ENCODE measurements around the gene MYO18B. TPM values are rescaled to one million over a fixed set of nuclear protein-coding genes. Genes with fewer than 3 reads are reported as not detected.

Gene MYO18B
- total RNA-seq, 2 donors from 2014 or later = 0.11 TPM; not detected in 1

- H3K9me3 ChIP-seq = no peaks in the 10 kb centered on the region
- no peak for TF ChIP-seq CTCF (IDR thresholded peaks at IDR 0.05)
- intact Hi-C loops (cut with DNase I) = no loop called here
- H3K36me3 ChIP-seq = no peaks in the 10 kb centered on the region
- H3K27ac ChIP-seq = no peak overlapping the region
- no peaks in the 10 kb centered on the region for H3K27me3 ChIP-seq
- no peak overlapping the region for H3K9ac ChIP-seq (ENCODE audit: low read depth in 2 of 2, low read length in 2 of 2)
- no peak overlapping the region for H3K4me3 ChIP-seq
- DNase-seq = no peak
- H3K4me1 ChIP-seq = no peaks in the 10 kb centered on the region
These were observed 213.3 kb downstream of the MYO18B start for GRCh38 chr22:25955323-25955722.

- H3K36me3 ChIP-seq = no peaks in the 10 kb centered on the region
- no peaks in the 10 kb centered on the region for H3K4me1 ChIP-seq
- DNase-seq = no peak
- no peak overlapping the region for H3K27ac ChIP-seq
- no peak overlapping the region for H3K4me3 ChIP-seq
- TF ChIP-seq CTCF (IDR thresholded peaks at IDR 0.05) = no peak
- intact Hi-C loops (cut with DNase I) = no loop called here
- H3K9ac ChIP-seq (ENCODE audit: low read depth in 2 of 2, low read length in 2 of 2) = no peak overlapping the region
- no peaks in the 10 kb centered on the region for H3K27me3 ChIP-seq
- H3K9me3 ChIP-seq = no peaks in the 10 kb centered on the region
These were observed 214.8 kb downstream of the MYO18B start for GRCh38 chr22:25956801-25957200.

GRCh38 chr22:25959818-25960774, 218.1 kb downstream of the MYO18B start:
- TF ChIP-seq CTCF (IDR thresholded peaks at IDR 0.05) = no peak
- no peaks in the 10 kb centered on the region for H3K4me1 ChIP-seq
- H3K9ac ChIP-seq (ENCODE audit: low read depth in 2 of 2, low read length in 2 of 2) = no peak overlapping the region
- no peak overlapping the region for H3K4me3 ChIP-seq
- H3K9me3 ChIP-seq = no peaks in the 10 kb centered on the region
- H3K27ac ChIP-seq = no peak overlapping the region
- no peaks in the 10 kb centered on the region for H3K36me3 ChIP-seq
- no peaks in the 10 kb centered on the region for H3K27me3 ChIP-seq
- DNase-seq = no peak
- intact Hi-C loops (cut with DNase I) = no loop called here

GRCh38 chr22:25961699-25962098, 219.7 kb downstream of the MYO18B start:
- Histone ChIP-seq H3K27me3 (no peaks in the 10 kb centered on the region), H3K9me3 (no peaks in the 10 kb centered on the region), H3K4me3 (no peak overlapping the region), H3K36me3 (no peaks in the 10 kb centered on the region), H3K27ac (no peak overlapping the region), H3K9ac (ENCODE audit: low read depth in 2 of 2, low read length in 2 of 2) (no peak overlapping the region), H3K4me1 (no peaks in the 10 kb centered on the region)
- no peak for DNase-seq
- intact Hi-C loops (cut with DNase I) = no loop called here
- no peak for TF ChIP-seq CTCF (IDR thresholded peaks at IDR 0.05)

- no peak overlapping the region for H3K27ac ChIP-seq
- no peaks in the 10 kb centered on the region for H3K27me3 ChIP-seq
- H3K4me1 ChIP-seq = no peaks in the 10 kb centered on the region
- TF ChIP-seq CTCF (IDR thresholded peaks at IDR 0.05) = no peak
- H3K9ac ChIP-seq (ENCODE audit: low read depth in 2 of 2, low read length in 2 of 2) = no peak overlapping the region
- H3K36me3 ChIP-seq = no peaks in the 10 kb centered on the region
- no peaks in the 10 kb centered on the region for H3K9me3 ChIP-seq
- H3K4me3 ChIP-seq = no peak overlapping the region
- no peak for DNase-seq
- intact Hi-C loops (cut with DNase I) = no loop called here
These were observed 220.7 kb downstream of the MYO18B start for GRCh38 chr22:25962711-25963110.

Data from colonic mucosa (tissue), 4 donors.